ENCODE measurements around the gene BRCA2. TPM values are rescaled to one million over a fixed set of nuclear protein-coding genes. Genes with fewer than 3 reads are reported as not detected.

BRCA2 gene
- total and polyA plus RNA-seq, 9 of the 15 experiments (the other 6 are each of a cell fraction or from before 2014, with no cell fraction given): 4.1 to 17.3 (median 5.8) TPM

DNA sequence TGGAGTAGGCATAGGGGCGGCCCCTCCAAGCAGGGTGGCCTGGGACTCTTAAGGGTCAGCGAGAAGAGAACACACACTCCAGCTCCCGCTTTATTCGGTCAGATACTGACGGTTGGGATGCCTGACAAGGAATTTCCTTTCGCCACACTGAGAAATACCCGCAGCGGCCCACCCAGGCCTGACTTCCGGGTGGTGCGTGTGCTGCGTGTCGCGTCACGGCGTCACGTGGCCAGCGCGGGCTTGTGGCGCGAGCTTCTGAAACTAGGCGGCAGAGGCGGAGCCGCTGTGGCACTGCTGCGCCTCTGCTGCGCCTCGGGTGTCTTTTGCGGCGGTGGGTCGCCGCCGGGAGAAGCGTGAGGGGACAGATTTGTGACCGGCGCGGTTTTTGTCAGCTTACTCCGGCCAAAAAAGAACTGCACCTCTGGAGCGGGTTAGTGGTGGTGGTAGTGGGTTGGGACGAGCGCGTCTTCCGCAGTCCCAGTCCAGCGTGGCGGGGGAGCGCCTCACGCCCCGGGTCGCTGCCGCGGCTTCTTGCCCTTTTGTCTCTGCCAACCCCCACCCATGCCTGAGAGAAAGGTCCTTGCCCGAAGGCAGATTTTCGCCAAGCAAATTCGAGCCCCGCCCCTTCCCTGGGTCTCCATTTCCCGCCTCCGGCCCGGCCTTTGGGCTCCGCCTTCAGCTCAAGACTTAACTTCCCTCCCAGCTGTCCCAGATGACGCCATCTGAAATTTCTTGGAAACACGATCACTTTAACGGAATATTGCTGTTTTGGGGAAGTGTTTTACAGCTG, at the start of gene BRCA2, which contains the start of gene ZAR1L (continued):
- TF ChIP-seq, protein P1, sequence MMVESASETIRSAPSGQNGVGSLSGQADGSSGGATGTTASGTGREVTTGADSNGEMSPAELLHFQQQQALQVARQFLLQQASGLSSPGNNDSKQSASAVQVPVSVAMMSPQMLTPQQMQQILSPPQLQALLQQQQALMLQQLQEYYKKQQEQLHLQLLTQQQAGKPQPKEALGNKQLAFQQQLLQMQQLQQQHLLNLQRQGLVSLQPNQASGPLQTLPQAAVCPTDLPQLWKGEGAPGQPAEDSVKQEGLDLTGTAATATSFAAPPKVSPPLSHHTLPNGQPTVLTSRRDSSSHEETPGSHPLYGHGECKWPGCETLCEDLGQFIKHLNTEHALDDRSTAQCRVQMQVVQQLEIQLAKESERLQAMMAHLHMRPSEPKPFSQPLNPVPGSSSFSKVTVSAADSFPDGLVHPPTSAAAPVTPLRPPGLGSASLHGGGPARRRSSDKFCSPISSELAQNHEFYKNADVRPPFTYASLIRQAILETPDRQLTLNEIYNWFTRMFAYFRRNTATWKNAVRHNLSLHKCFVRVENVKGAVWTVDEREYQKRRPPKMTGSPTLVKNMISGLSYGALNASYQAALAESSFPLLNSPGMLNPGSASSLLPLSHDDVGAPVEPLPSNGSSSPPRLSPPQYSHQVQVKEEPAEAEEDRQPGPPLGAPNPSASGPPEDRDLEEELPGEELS (CRISPR knock-in tag; IDR thresholded peaks at IDR 0.05; ENCODE audit: borderline replicate concordance): no peak
- TF ChIP-seq, protein P2, sequence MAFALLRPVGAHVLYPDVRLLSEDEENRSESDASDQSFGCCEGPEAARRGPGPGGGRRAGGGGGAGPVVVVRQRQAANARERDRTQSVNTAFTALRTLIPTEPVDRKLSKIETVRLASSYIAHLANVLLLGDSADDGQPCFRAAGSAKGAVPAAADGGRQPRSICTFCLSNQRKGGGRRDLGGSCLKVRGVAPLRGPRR (CRISPR knock-in tag; IDR thresholded peaks at IDR 0.05): no peak
- TF ChIP-seq NUFIP1 (IDR thresholded peaks at IDR 0.05; ENCODE audit: partially characterized antibody) (no peak), NFXL1 (CRISPR knock-in tag; IDR thresholded peaks at IDR 0.05) (no peak), PTRF (tag; IDR thresholded peaks at IDR 0.05) (no peak), ELF1 (tag; IDR thresholded peaks at IDR 0.05) (peak; percentile 97), RNF2 (IDR thresholded peaks at IDR 0.05) (peak; percentile 30; the same call in 1 of the 2 replicates), ZBTB17 (CRISPR knock-in tag; IDR thresholded peaks at IDR 0.05) (no peak), KAT7 (CRISPR knock-in tag; IDR thresholded peaks at IDR 0.05; ENCODE audit: borderline replicate concordance) (no peak), BRCA1 (IDR thresholded peaks at IDR 0.05) (no peak), BRCA1 (CRISPR knock-in tag; IDR thresholded peaks at IDR 0.05) (no peak), ZNF668 (CRISPR knock-in tag; IDR thresholded peaks at IDR 0.05) (no peak), ZNF707 (CRISPR knock-in tag; conservative IDR thresholded peaks at IDR 0.05) (no peak), CTBP1 (IDR thresholded peaks at IDR 0.05; ENCODE audit: borderline replicate concordance) (no peak), RB1 (IDR thresholded peaks at IDR 0.05; ENCODE audit: low read depth) (peak; percentile 25; the same call in 1 of the 2 replicates), FOSL1 (tag; conservative IDR thresholded peaks at IDR 0.05) (no peak; the same call in 1 of the 2 replicates), POU5F1 (IDR thresholded peaks at IDR 0.05; ENCODE audit: borderline replicate concordance, low read depth, low read length, partially characterized antibody) (no peak), RAD21 (CRISPR knock-in tag; conservative IDR thresholded peaks at IDR 0.05 in 1 of 2, IDR thresholded peaks at IDR 0.05 in 1 of 2) (no peak), ZNF347 (CRISPR knock-in tag; IDR thresholded peaks at IDR 0.05; ENCODE audit: low read depth) (no peak), CXXC5 (CRISPR knock-in tag; IDR thresholded peaks at IDR 0.05) (peak; percentile 90), ZNF75A (CRISPR knock-in tag; IDR thresholded peaks at IDR 0.05) (no peak)
- TF ChIP-seq, protein P3, sequence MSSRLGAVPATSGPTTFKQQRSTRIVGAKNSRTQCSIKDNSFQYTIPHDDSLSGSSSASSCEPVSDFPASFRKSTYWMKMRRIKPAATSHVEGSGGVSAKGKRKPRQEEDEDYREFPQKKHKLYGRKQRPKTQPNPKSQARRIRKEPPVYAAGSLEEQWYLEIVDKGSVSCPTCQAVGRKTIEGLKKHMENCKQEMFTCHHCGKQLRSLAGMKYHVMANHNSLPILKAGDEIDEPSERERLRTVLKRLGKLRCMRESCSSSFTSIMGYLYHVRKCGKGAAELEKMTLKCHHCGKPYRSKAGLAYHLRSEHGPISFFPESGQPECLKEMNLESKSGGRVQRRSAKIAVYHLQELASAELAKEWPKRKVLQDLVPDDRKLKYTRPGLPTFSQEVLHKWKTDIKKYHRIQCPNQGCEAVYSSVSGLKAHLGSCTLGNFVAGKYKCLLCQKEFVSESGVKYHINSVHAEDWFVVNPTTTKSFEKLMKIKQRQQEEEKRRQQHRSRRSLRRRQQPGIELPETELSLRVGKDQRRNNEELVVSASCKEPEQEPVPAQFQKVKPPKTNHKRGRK (tag; IDR thresholded peaks at IDR 0.05): no peak
